Measurements from ENCODE around the gene PGBD2.

DNA sequence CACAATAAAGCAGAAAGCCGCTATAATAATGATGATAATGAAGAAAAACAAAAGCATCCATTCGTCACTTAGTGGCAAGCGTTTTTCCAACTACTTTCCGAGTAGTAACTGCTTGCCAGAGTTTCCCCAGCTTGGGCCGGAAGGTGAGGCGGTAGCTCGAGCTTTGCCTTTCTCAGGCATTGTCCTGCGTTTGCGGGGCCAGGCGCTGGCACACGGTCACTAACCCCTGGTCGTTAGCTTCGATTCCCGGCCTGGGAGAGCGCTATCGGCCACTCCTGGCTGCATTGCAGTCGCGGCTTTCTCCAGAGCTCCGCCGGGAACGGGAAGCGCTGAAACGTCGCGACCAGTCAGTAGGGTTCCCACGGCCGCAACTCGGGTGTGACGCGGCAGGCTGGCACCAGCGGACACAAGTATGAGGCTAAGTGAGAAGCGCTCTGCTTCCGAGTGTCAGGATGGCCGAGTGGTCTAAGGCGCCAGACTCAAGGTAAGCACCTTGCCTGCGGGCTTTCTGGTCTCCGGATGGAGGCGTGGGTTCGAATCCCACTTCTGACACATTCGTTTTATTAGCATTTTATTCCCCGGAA lies 32.5 kb upstream of the PGBD2 start:
- TF ChIP-seq SP1 (IDR thresholded peaks at IDR 0.05) (no peak), ZNF384 (IDR thresholded peaks at IDR 0.05) (no peak), TARDBP (IDR thresholded peaks at IDR 0.05) (no peak), FOXA1 (IDR thresholded peaks at IDR 0.05) (no peak), ARNT (IDR thresholded peaks at IDR 0.05) (no peak), HDGF (IDR thresholded peaks at IDR 0.05; ENCODE audit: borderline replicate concordance) (no peak), LEF1 (IDR thresholded peaks at IDR 0.05; ENCODE audit: borderline replicate concordance) (no peak), SUZ12 (IDR thresholded peaks at IDR 0.05) (no peak), CTBP1 (IDR thresholded peaks at IDR 0.05; ENCODE audit: borderline replicate concordance) (no peak), BHLHE40 (IDR thresholded peaks at IDR 0.05; ENCODE audit: borderline replicate concordance) (no peak), L3MBTL2 (conservative IDR thresholded peaks at IDR 0.05) (no peak), FOXM1 (IDR thresholded peaks at IDR 0.05; ENCODE audit: borderline replicate concordance) (no peak), ELF4 (IDR thresholded peaks at IDR 0.05) (no peak)
- TF ChIP-seq, protein P1, sequence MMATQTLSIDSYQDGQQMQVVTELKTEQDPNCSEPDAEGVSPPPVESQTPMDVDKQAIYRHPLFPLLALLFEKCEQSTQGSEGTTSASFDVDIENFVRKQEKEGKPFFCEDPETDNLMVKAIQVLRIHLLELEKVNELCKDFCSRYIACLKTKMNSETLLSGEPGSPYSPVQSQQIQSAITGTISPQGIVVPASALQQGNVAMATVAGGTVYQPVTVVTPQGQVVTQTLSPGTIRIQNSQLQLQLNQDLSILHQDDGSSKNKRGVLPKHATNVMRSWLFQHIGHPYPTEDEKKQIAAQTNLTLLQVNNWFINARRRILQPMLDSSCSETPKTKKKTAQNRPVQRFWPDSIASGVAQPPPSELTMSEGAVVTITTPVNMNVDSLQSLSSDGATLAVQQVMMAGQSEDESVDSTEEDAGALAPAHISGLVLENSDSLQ (IDR thresholded peaks at IDR 0.05): no peak
